Left lung (tissue), 10 donors: ENCODE data around the gene IGF1R. TPM values are rescaled to one million over a fixed set of nuclear protein-coding genes. Genes with fewer than 3 reads are reported as not detected.

Experiments
- ATAC-seq: fragments of 200-7000 bp; cut with Tn5 transposase; one replicate; pipeline ENCODE4 v1.9.1; 2020; ENCODE audit warnings: moderate library complexity
- DNase-seq, 4 donors: peaks; one replicate each; pipeline ENCODE4 v3.0.0-alpha.2; 2013 to 2020
- H3K27ac ChIP-seq, 2 donors: fragments of 200-600 bp; sonication (generic) in 1 of 2; one replicate each; pipeline versions ENCODE4 v1.5.0 to v1.8.0; 2020 to 2021
- H3K27me3 ChIP-seq, 2 donors: fragments of 200-600 bp; sonication (generic) in 1 of 2; one replicate each; pipeline versions ENCODE4 v1.5.0 to v1.8.0; 2020 to 2021
- H3K36me3 ChIP-seq, 2 donors: fragments of 200-600 bp; sonication (generic) in 1 of 2; one replicate each; pipeline versions ENCODE4 v1.5.0 to v1.8.0; 2020 to 2021
- H3K4me1 ChIP-seq, 2 donors: fragments of 200-600 bp; one replicate each; pipeline ENCODE4 v1.8.0; 2021
- H3K4me3 ChIP-seq, 2 donors: fragments of 200-600 bp; sonication (generic) in 1 of 2; one replicate each; pipeline versions ENCODE4 v1.5.0 to v1.8.0; 2020 to 2021; ENCODE audit warnings: mild to moderate bottlenecking in 1 of 2
- H3K9me3 ChIP-seq, 2 donors: fragments of 200-600 bp; sonication (generic) in 1 of 2; one replicate each; pipeline versions ENCODE4 v1.5.0 to v1.8.0; 2020 to 2021
- CTCF ChIP-seq, 2 donors: fragments of 200-600 bp; sonication (generic) in 1 of 2; IDR thresholded peaks; one replicate each; pipeline versions ENCODE4 v1.5.0 to v1.8.0; 2021; ENCODE audit warnings: antibody characterized with exemption in 2 of 2
- intact Hi-C, 2 donors: fragments of 100-400 bp; cut with DNase I; formaldehyde crosslinking; loops; one replicate each; pipeline versions ENCODE4 v1.11.2 to v1.14.2; 2022
- polyA plus RNA-seq, 6 donors: library from polyadenylated mRNA; unstranded; fragments of 120-200 nt; gene quantifications; one replicate each; pipeline ENCODE4 v1.2.1, GENCODE V29; 2013; ENCODE audit not compliant: insufficient read length in 6 of 6
- total RNA-seq, 2 donors: library from RNA; stranded (reverse); fragmentation: NEBNext Ultra II Directional; extraction: Animal tissue kit (Norgen Biotek cat#: 25700); gene quantifications; one replicate each; pipeline ENCODE4 v1.2.1, GENCODE V29; 2021
- donor health status: DM: no; HTN: yes; CAD: no.
- donor health status: DM: no; HTN: no; CAD: no.

Gene IGF1R
- total and polyA plus RNA-seq, 8 donors: 32.0 to 41.0 (median 37.0) TPM

- no peak overlapping the region for H3K4me3 ChIP-seq
- intact Hi-C loops: no loop called here
- DNase-seq (no peak), ATAC-seq (no peak)
- no peaks in the 10 kb centered on the region for H3K27me3 ChIP-seq
- no peaks in the 10 kb centered on the region for H3K9me3 ChIP-seq
- H3K36me3 ChIP-seq: no peaks in the 10 kb centered on the region
- no peak overlapping the region for H3K27ac ChIP-seq
- TF ChIP-seq CTCF (IDR thresholded peaks at IDR 0.05): no peak
- H3K4me1 ChIP-seq: peaks cover 27 to 44% of the 10 kb centered on the region in 2 donors
These were observed 148.5 kb downstream of the IGF1R start for GRCh38 chr15:98796685-98797357.

GRCh38 chr15:98798375-98798893 is 150.1 kb downstream of the IGF1R start:
- H3K4me1 ChIP-seq: peaks cover 27 to 40% of the 10 kb centered on the region in 2 donors

GRCh38 chr15:98799461-98800390 is 151.4 kb downstream of the IGF1R start:
- peaks cover 27 to 34% of the 10 kb centered on the region in 2 donors for H3K4me1 ChIP-seq
- no peaks in the 10 kb centered on the region for H3K9me3 ChIP-seq
- ATAC-seq (peak; percentile 33), DNase-seq (peak in 2 of 4 donors; percentile 63 to 77)
- H3K27ac ChIP-seq: peak overlapping the region; percentile 42 to 58
- H3K4me3 ChIP-seq: no peak overlapping the region
- H3K36me3 ChIP-seq: no peaks in the 10 kb centered on the region
- TF ChIP-seq CTCF (IDR thresholded peaks at IDR 0.05): no peak
- H3K27me3 ChIP-seq: no peaks in the 10 kb centered on the region
- intact Hi-C loops: no loop called here

More at GRCh38 chr15:98798375-98798893, 150.1 kb downstream of the IGF1R start:
- DNase-seq: no peak
- intact Hi-C loops: no loop called here
- H3K4me3 ChIP-seq: no peak overlapping the region
- no peak for ATAC-seq
- H3K9me3 ChIP-seq: no peaks in the 10 kb centered on the region
- H3K27me3 ChIP-seq: no peaks in the 10 kb centered on the region
- no peak for TF ChIP-seq CTCF (IDR thresholded peaks at IDR 0.05)
- H3K27ac ChIP-seq: no peak overlapping the region
- no peaks in the 10 kb centered on the region for H3K36me3 ChIP-seq

GRCh38 chr15:98800437-98801233 is 152.3 kb downstream of the IGF1R start:
- Histone ChIP-seq H3K4me1 (peaks cover 27 to 34% of the 10 kb centered on the region in 2 donors), H3K27ac (peak overlapping the region; percentile 42 to 58)
- intact Hi-C loops: no loop called here

More at GRCh38 chr15:98800437-98801233, 152.3 kb downstream of the IGF1R start:
- no peak for TF ChIP-seq CTCF (IDR thresholded peaks at IDR 0.05)
- H3K9me3 ChIP-seq: no peaks in the 10 kb centered on the region
- no peaks in the 10 kb centered on the region for H3K36me3 ChIP-seq
- ATAC-seq (peak; percentile 91), DNase-seq (peak in 3 of 4 donors; percentile 43 to 91 (median 83))
- no peak overlapping the region for H3K4me3 ChIP-seq
- H3K27me3 ChIP-seq: no peaks in the 10 kb centered on the region
